ENCODE measurements around the gene GPX6.
A peak's percentile ranks its signal among the peaks of the same experiment; 100 is the strongest.

GRCh38 chr6:28542440-28543296 is 27.1 kb upstream of the GPX6 start:
- peak in 2 of 4 experiments; percentile 58 to 62 for TF ChIP-seq CTCF (IDR thresholded peaks at IDR 0.05)
- no peak for TF ChIP-seq POLR2A (IDR thresholded peaks at IDR 0.05)
